ENCODE data around the gene SMPDL3A. TPM values are rescaled to one million over a fixed set of nuclear protein-coding genes. Genes with fewer than 3 reads are reported as not detected.

The SMPDL3A gene
- total and polyA plus RNA-seq, 2 donors = 13.7 to 25.9 TPM

DNA sequence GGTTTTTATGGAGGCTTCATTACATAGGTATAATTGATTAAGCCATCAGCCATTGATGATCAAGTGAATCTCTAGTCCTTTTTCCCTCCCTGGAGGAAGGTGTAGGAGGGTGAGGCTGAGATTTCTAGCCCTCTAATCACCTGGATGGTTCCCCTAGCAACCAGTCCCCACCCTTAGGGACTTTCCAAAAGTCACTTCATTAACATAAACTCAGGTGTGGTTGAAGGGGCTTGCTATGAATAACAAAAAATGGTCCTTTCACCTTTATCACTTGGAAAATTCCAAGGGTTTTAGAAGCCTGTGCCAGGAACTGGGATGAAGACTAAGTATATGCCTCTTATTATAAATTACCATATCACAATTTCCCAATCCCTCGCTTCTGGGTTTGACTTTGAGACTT lies 40.4 kb downstream of the SMPDL3A start:
- no peak overlapping the region for H3K27ac ChIP-seq (ENCODE audit: low read depth)
- no peak overlapping the region for H3K4me3 ChIP-seq (ENCODE audit: low read depth, low read length)
- H3K36me3 ChIP-seq (ENCODE audit: insufficient read depth) = no peaks in the 10 kb centered on the region
- 89% methylated on average over 1 of the region's 1 CpG for WGBS
- DNase-seq (ENCODE audit: extremely low spot score) = no peak
- H3K4me1 ChIP-seq (ENCODE audit: insufficient read depth) = no peaks in the 10 kb centered on the region

- no peak for DNase-seq (ENCODE audit: extremely low spot score)
- H3K36me3 ChIP-seq (ENCODE audit: insufficient read depth) = no peaks in the 10 kb centered on the region
- no peak overlapping the region for H3K4me3 ChIP-seq (ENCODE audit: low read depth, low read length)
- no peak overlapping the region for H3K27ac ChIP-seq (ENCODE audit: low read depth)
- 86% methylated on average over 1 of the region's 1 CpG for WGBS
- no peaks in the 10 kb centered on the region for H3K4me1 ChIP-seq (ENCODE audit: insufficient read depth)
These were observed 42.5 kb downstream of the SMPDL3A start for GRCh38 chr6:122831511-122831910.

- DNase-seq (ENCODE audit: extremely low spot score) = no peak
- H3K4me3 ChIP-seq (ENCODE audit: low read depth, low read length) = no peak overlapping the region
- no peaks in the 10 kb centered on the region for H3K36me3 ChIP-seq (ENCODE audit: insufficient read depth)
- H3K4me1 ChIP-seq (ENCODE audit: insufficient read depth) = no peaks in the 10 kb centered on the region
- 77% methylated on average over 3 of the region's 3 CpGs for WGBS
- no peak overlapping the region for H3K27ac ChIP-seq (ENCODE audit: low read depth)
These were observed 43.4 kb downstream of the SMPDL3A start for GRCh38 chr6:122832459-122832858.

GRCh38 chr6:122833021-122833491 lies 44.0 kb downstream of the SMPDL3A start:
- H3K4me3 ChIP-seq (ENCODE audit: low read depth, low read length) = no peak overlapping the region
- no peak for DNase-seq (ENCODE audit: extremely low spot score)
- no peaks in the 10 kb centered on the region for H3K36me3 ChIP-seq (ENCODE audit: insufficient read depth)
- no peaks in the 10 kb centered on the region for H3K4me1 ChIP-seq (ENCODE audit: insufficient read depth)
- H3K27ac ChIP-seq (ENCODE audit: low read depth) = no peak overlapping the region
- WGBS = 87% methylated on average over 7 of the region's 7 CpGs

- H3K36me3 ChIP-seq (ENCODE audit: insufficient read depth) = no peaks in the 10 kb centered on the region
These were observed 49.2 kb downstream of the SMPDL3A start for GRCh38 chr6:122838060-122838780.

DNA sequence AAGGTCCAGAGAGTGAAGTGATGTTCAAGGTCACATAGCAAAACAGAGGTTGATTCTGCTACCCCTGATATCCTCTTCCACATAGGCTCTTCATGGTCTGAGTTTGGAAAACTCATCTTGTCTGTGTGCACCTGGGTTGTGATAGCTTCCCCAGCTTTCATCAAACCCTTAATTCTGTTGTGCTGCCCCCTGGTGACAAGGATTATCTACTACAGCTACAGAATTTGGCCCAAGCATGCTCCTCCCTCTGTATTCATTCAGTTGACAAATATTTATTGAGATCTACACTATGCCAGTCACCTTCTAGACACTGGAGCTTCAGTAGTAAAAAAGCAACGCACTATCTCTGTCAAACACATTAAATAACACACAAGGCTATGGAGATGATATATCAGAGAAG lies 50.4 kb downstream of the SMPDL3A start:
- 4% methylated on average over 1 of the region's 1 CpG for WGBS
- DNase-seq (ENCODE audit: extremely low spot score) = peak; percentile 29
- Histone ChIP-seq H3K4me1 (ENCODE audit: insufficient read depth) (no peaks in the 10 kb centered on the region), H3K36me3 (ENCODE audit: insufficient read depth) (no peaks in the 10 kb centered on the region), H3K4me3 (ENCODE audit: low read depth, low read length) (no peak overlapping the region), H3K27ac (ENCODE audit: low read depth) (no peak overlapping the region)

More at GRCh38 chr6:122838060-122838780, 49.2 kb downstream of the SMPDL3A start:
- DNase-seq (ENCODE audit: extremely low spot score) = no peak
- H3K4me1 ChIP-seq (ENCODE audit: insufficient read depth) = no peaks in the 10 kb centered on the region
- no peak overlapping the region for H3K27ac ChIP-seq (ENCODE audit: low read depth)
- H3K4me3 ChIP-seq (ENCODE audit: low read depth, low read length) = no peak overlapping the region
- WGBS = 87% methylated on average over 3 of the region's 3 CpGs

GRCh38 chr6:122839906-122840305 lies 50.8 kb downstream of the SMPDL3A start:
- Histone ChIP-seq H3K36me3 (ENCODE audit: insufficient read depth) (no peaks in the 10 kb centered on the region), H3K4me1 (ENCODE audit: insufficient read depth) (no peaks in the 10 kb centered on the region), H3K4me3 (ENCODE audit: low read depth, low read length) (no peak overlapping the region), H3K27ac (ENCODE audit: low read depth) (no peak overlapping the region)
- no peak for DNase-seq (ENCODE audit: extremely low spot score)
- WGBS = 69% methylated on average over 8 of the region's 8 CpGs

GRCh38 chr6:122845464-122845863 lies 56.4 kb downstream of the SMPDL3A start:
- H3K27ac ChIP-seq (ENCODE audit: low read depth) = no peak overlapping the region

GRCh38 chr6:122845916-122846612 lies 57.0 kb downstream of the SMPDL3A start:
- no peak overlapping the region for H3K4me3 ChIP-seq (ENCODE audit: low read depth, low read length)
- no peak for DNase-seq (ENCODE audit: extremely low spot score)
- H3K27ac ChIP-seq (ENCODE audit: low read depth) = no peak overlapping the region
- no peaks in the 10 kb centered on the region for H3K36me3 ChIP-seq (ENCODE audit: insufficient read depth)
- H3K4me1 ChIP-seq (ENCODE audit: insufficient read depth) = no peaks in the 10 kb centered on the region
- 66% methylated on average over 3 of the region's 3 CpGs for whole genome bisulfite sequencing

More at GRCh38 chr6:122845464-122845863, 56.4 kb downstream of the SMPDL3A start:
- Histone ChIP-seq H3K36me3 (ENCODE audit: insufficient read depth) (no peaks in the 10 kb centered on the region), H3K4me1 (ENCODE audit: insufficient read depth) (no peaks in the 10 kb centered on the region), H3K4me3 (ENCODE audit: low read depth, low read length) (no peak overlapping the region)
- DNase-seq (ENCODE audit: extremely low spot score) = no peak
- WGBS = 94% methylated on average over 9 of the region's 9 CpGs

- DNase-seq (ENCODE audit: extremely low spot score) = no peak
- Histone ChIP-seq H3K27ac (ENCODE audit: low read depth) (no peak overlapping the region), H3K36me3 (ENCODE audit: insufficient read depth) (no peaks in the 10 kb centered on the region), H3K4me3 (ENCODE audit: low read depth, low read length) (no peak overlapping the region), H3K4me1 (ENCODE audit: insufficient read depth) (no peaks in the 10 kb centered on the region)
- 58% methylated on average over 6 of the region's 6 CpGs for WGBS
These were observed 64.4 kb downstream of the SMPDL3A start for GRCh38 chr6:122853259-122853995.

Small RNA genes lying within 50 kb of the gene (small RNA-seq; reads per million reads assigned to genes)
- not detected for gene RN7SL564P

Other genes with a start within 250 kb of the SMPDL3A start
- 5.1 TPM for gene PKIB, start 178.9 kb upstream of the SMPDL3A start, total RNA-seq
- 0.60 TPM for gene PKIB, start 178.9 kb upstream of the SMPDL3A start, polyA plus RNA-seq
- gene FABP7, start 9.5 kb upstream of the SMPDL3A start, total RNA-seq = 0.63 TPM
- gene FABP7, start 9.5 kb upstream of the SMPDL3A start, polyA plus RNA-seq = not detected
- gene CLVS2, start 207.0 kb downstream of the SMPDL3A start, total RNA-seq = 2.1 TPM
- 0.10 TPM for gene CLVS2, start 207.0 kb downstream of the SMPDL3A start, polyA plus RNA-seq